H9 (cell line): ENCODE measurements around the gene PRR20G. TPM values are rescaled to one million over a fixed set of nuclear protein-coding genes. Genes with fewer than 3 reads are reported as not detected.

Source experiments
- DNase-seq: peaks from one replicate; pipeline ENCODE4 v3.0.0-alpha.2; 2017
- H2AFZ ChIP-seq: one replicate; pipeline ENCODE4 v1.6.1; 2013; ENCODE audit warnings: mild to moderate bottlenecking, low read length, control low read depth, moderate library complexity
- H2AK5ac ChIP-seq: 2 replicates; pipeline ENCODE4 v1.6.1; 2013; ENCODE audit warnings: low read length, control low read depth, mixed read lengths; ENCODE audit not compliant: insufficient read length
- H2BK120ac ChIP-seq: one replicate; pipeline ENCODE4 v1.6.1; 2013; ENCODE audit warnings: low read depth, mild to moderate bottlenecking, low read length, control low read depth, inconsistent platforms; ENCODE audit not compliant: poor library complexity, severe bottlenecking
- H2BK12ac ChIP-seq: 2 replicates; pipeline ENCODE4 v1.6.1; 2013; ENCODE audit warnings: low read length, control low read depth, mixed read lengths, low read depth; ENCODE audit not compliant: insufficient read length
- H2BK15ac ChIP-seq: 2 replicates; pipeline ENCODE4 v1.6.1; 2013; ENCODE audit warnings: low read depth, low read length, control low read depth
- H2BK20ac ChIP-seq: one replicate; pipeline ENCODE4 v1.6.1; 2013; ENCODE audit warnings: low read depth, mild to moderate bottlenecking, low read length, control low read depth, inconsistent platforms; ENCODE audit not compliant: poor library complexity, severe bottlenecking
- H2BK5ac ChIP-seq: 2 replicates; pipeline ENCODE4 v1.6.1; 2013; ENCODE audit warnings: low read length, control low read depth, mixed read lengths; ENCODE audit not compliant: insufficient read length
- H3K14ac ChIP-seq: 2 replicates; pipeline ENCODE4 v1.6.1; 2013; ENCODE audit warnings: low read length, control low read depth; ENCODE audit not compliant: insufficient read depth
- H3K18ac ChIP-seq: 2 replicates; pipeline ENCODE4 v1.6.1; 2013; ENCODE audit warnings: low read depth, mild to moderate bottlenecking, mixed read lengths, low read length, control low read depth; ENCODE audit not compliant: insufficient read length
- H3K23ac ChIP-seq: 2 replicates; pipeline ENCODE4 v1.6.1; 2013; ENCODE audit warnings: low read length, control low read depth, mixed read lengths, low read depth; ENCODE audit not compliant: insufficient read length
- H3K23me2 ChIP-seq: 2 replicates; pipeline ENCODE4 v1.6.1; 2013; ENCODE audit warnings: low read depth, mild to moderate bottlenecking, mixed read lengths, low read length, control low read depth; ENCODE audit not compliant: insufficient read length, poor library complexity, severe bottlenecking
- H3K27ac ChIP-seq: 2 replicates; pipeline ENCODE4 v1.5.1; 2013; ENCODE audit warnings: low read length, control low read depth, mixed read lengths, low read depth; ENCODE audit not compliant: insufficient read length
- H3K27me3 ChIP-seq: 2 replicates; pipeline ENCODE4 v1.6.1; 2013; ENCODE audit warnings: low read length, control low read depth, inconsistent platforms; ENCODE audit not compliant: insufficient read depth
- H3K4ac ChIP-seq: 2 replicates; pipeline ENCODE4 v1.6.1; 2013; ENCODE audit warnings: low read depth, mild to moderate bottlenecking, control low read depth, inconsistent platforms, low read length, moderate library complexity
- H3K4me1 ChIP-seq: 2 replicates; pipeline ENCODE4 v1.6.1; 2013; ENCODE audit warnings: low read length, control low read depth, inconsistent platforms; ENCODE audit not compliant: insufficient read depth
- H3K4me2 ChIP-seq: 2 replicates; pipeline ENCODE4 v1.6.1; 2013; ENCODE audit warnings: low read length, control low read depth, mixed read lengths; ENCODE audit not compliant: insufficient read length, insufficient read depth
- H3K56ac ChIP-seq: 2 replicates; pipeline ENCODE4 v1.6.1; 2013; ENCODE audit warnings: low read depth, mild to moderate bottlenecking, mixed read lengths, low read length, control low read depth; ENCODE audit not compliant: insufficient read length
- H3K79me1 ChIP-seq: 2 replicates; pipeline ENCODE4 v1.6.1; 2013; ENCODE audit warnings: low read depth, mild to moderate bottlenecking, moderate library complexity, low read length, control low read depth, inconsistent platforms; ENCODE audit not compliant: insufficient read depth, poor library complexity, severe bottlenecking
- H3K79me2 ChIP-seq: 2 replicates; pipeline ENCODE4 v1.6.1; 2013; ENCODE audit warnings: low read length, control low read depth, inconsistent platforms; ENCODE audit not compliant: insufficient read depth
- H3K9ac ChIP-seq: 2 replicates; pipeline ENCODE4 v1.6.1; 2013; ENCODE audit warnings: low read length, control low read depth, mixed read lengths; ENCODE audit not compliant: insufficient read length; ENCODE audit errors: extremely low read depth
- H3K9me3 ChIP-seq: one replicate; pipeline ENCODE4 v1.6.1; 2013; ENCODE audit warnings: low read depth, low read length, inconsistent platforms; ENCODE audit not compliant: control insufficient read depth
- H3T11ph ChIP-seq: one replicate; pipeline ENCODE4 v1.6.1; 2013; ENCODE audit warnings: mild to moderate bottlenecking, low read length, control low read depth, inconsistent platforms
- H4K20me1 ChIP-seq: one replicate; pipeline ENCODE4 v1.6.1; 2013; ENCODE audit not compliant: control insufficient read depth, insufficient read length, insufficient read depth
- H4K5ac ChIP-seq: 2 replicates; pipeline ENCODE4 v1.6.1; 2013; ENCODE audit warnings: low read depth, mild to moderate bottlenecking, mixed read lengths, low read length, control low read depth; ENCODE audit not compliant: insufficient read length
- H4K8ac ChIP-seq: replicated peaks from 2 replicates; pipeline ENCODE4 v1.6.1; 2013; ENCODE audit warnings: low read length, control low read depth, mixed read lengths, low read depth; ENCODE audit not compliant: insufficient read length
- H4K91ac ChIP-seq: 2 replicates; pipeline ENCODE4 v1.6.1; 2013; ENCODE audit warnings: low read depth, mild to moderate bottlenecking, moderate library complexity, mixed read lengths, low read length, control low read depth; ENCODE audit not compliant: insufficient read length
- H3K27ac Mint-ChIP-seq, 3 experiments: 2 replicates in 2 of 3; 3 replicates in 1 of 3; pipeline ENCODE4 v1.8.0; 2020 to 2021; ENCODE audit warnings: mixed read lengths in 3 of 3, mild to moderate bottlenecking in 1 of 3, moderate library complexity in 1 of 3
- H3K27me3 Mint-ChIP-seq: 2 replicates; pipeline ENCODE4 v1.8.0; 2021; ENCODE audit warnings: low read depth, mild to moderate bottlenecking, moderate library complexity, mixed read lengths
- H3K36me3 Mint-ChIP-seq, 3 experiments: 2 replicates in 2 of 3; 3 replicates in 1 of 3; pipeline ENCODE4 v1.8.0; 2020 to 2021; ENCODE audit warnings: low read depth in 3 of 3, mixed read lengths in 3 of 3; ENCODE audit not compliant: insufficient read depth in 1 of 3
- H3K4me1 Mint-ChIP-seq, 2 experiments: 2 replicates each; pipeline ENCODE4 v1.8.0; 2020; ENCODE audit warnings: mixed read lengths in 2 of 2
- H3K4me3 Mint-ChIP-seq, 2 experiments: 2 replicates in 1 of 2; 3 replicates in 1 of 2; pipeline ENCODE4 v1.8.0; 2020 to 2021; ENCODE audit warnings: mild to moderate bottlenecking in 2 of 2, mixed read lengths in 2 of 2, moderate library complexity in 1 of 2
- H3K9me3 Mint-ChIP-seq, 2 experiments: 2 replicates in 1 of 2; 3 replicates in 1 of 2; pipeline ENCODE4 v1.8.0; 2020; ENCODE audit warnings: mild to moderate bottlenecking in 2 of 2, mixed read lengths in 2 of 2, moderate library complexity in 1 of 2
- CTCF ChIP-seq: fragments of 200-600 bp; sonication (generic); conservative IDR thresholded peaks from 3 replicates; pipeline ENCODE4 v1.8.0; 2021; ENCODE audit warnings: antibody characterized with exemption, mild to moderate bottlenecking
- whole genome bisulfite sequencing: extraction: QIAGEN DNeasy Blood & Tissue Kit; methylation state at CpG from one replicate; pipeline ENCODE4 v1.1.7; 2013; ENCODE audit warnings: missing lambda C conversion rate, low lambda C conversion rate, mixed read lengths; ENCODE audit not compliant: insufficient read length; ENCODE audit errors: extremely low coverage; 5-methylcytosine and 5-hydroxymethylcytosine counted together
- total RNA-seq: library from RNA; stranded (reverse); gene quantifications from 2 replicates; pipeline ENCODE4 v1.2.1, GENCODE V29; 2021

The PRR20G gene
- total RNA-seq, 1 experiment from 2014 or later: 0.35 TPM

- H3K9me3 ChIP-seq: peaks cover 5% of the 10 kb centered on the region
- H3K4me2 ChIP-seq: no peak overlapping the region
- no peaks in the 10 kb centered on the region for H3K4me1 Mint-ChIP-seq
- H3T11ph ChIP-seq: no peak overlapping the region
- peak; percentile 50; the same call in 2 of the 3 replicates for TF ChIP-seq CTCF
- no peak overlapping the region for H2AFZ ChIP-seq
- no peak overlapping the region for H3K4ac ChIP-seq
- no peak overlapping the region for H4K5ac ChIP-seq
- H4K8ac ChIP-seq: no peak overlapping the region
- no peak overlapping the region for H3K9ac ChIP-seq
- peaks cover 0 to 2% (median 0%) of the 10 kb centered on the region in 3 experiments; a peak in 3 of 7 replicates for H3K36me3 Mint-ChIP-seq
- H3K56ac ChIP-seq: no peak overlapping the region
- no peak overlapping the region for H3K27ac ChIP-seq
- H2BK5ac ChIP-seq: no peak overlapping the region
- H3K14ac ChIP-seq: no peak overlapping the region
- H3K79me1 ChIP-seq: no peaks in the 10 kb centered on the region
- H3K27me3 ChIP-seq: no peaks in the 10 kb centered on the region
- H4K20me1 ChIP-seq: no peaks in the 10 kb centered on the region
- H3K23me2 ChIP-seq: peaks cover 2% of the 10 kb centered on the region
- H2AK5ac ChIP-seq: no peak overlapping the region
- no CpG with 5 or more reads among the region's 9 CpGs for whole genome bisulfite sequencing
- H2BK20ac ChIP-seq: no peak overlapping the region
- no peak for DNase-seq
- no peaks in the 10 kb centered on the region for H3K4me1 ChIP-seq
- no peak overlapping the region for H3K23ac ChIP-seq
- peaks cover 16% of the 10 kb centered on the region for H3K27me3 Mint-ChIP-seq
- H3K9me3 Mint-ChIP-seq: peaks cover 15 to 36% of the 10 kb centered on the region in 2 experiments
- H3K18ac ChIP-seq: no peak overlapping the region
- H3K27ac Mint-ChIP-seq: no peak overlapping the region
- no peak overlapping the region for H3K4me3 Mint-ChIP-seq
- no peaks in the 10 kb centered on the region for H3K79me2 ChIP-seq
- no peak overlapping the region for H2BK120ac ChIP-seq
- no peak overlapping the region for H2BK15ac ChIP-seq
- H2BK12ac ChIP-seq: no peak overlapping the region
- no peak overlapping the region for H4K91ac ChIP-seq
Observed at GRCh38 chr3:127254730-127255129, 33.1 kb downstream of the PRR20G start.
